HTR-8/SVneo (cell line): ENCODE results near the gene PRDM16.

ENCODE experiments used
- DNase-seq: peaks from one replicate; pipeline ENCODE4 v3.0.0; 2011; ENCODE audit warnings: low spot score, mixed read lengths; ENCODE audit not compliant: insufficient read length
- FAIRE-seq: peaks from 2 replicates; lab custom pipeline; 2011; peaks lifted over from hg19 to GRCh38; lab: Jason Lieb, UNC

PRDM16 gene

DNA sequence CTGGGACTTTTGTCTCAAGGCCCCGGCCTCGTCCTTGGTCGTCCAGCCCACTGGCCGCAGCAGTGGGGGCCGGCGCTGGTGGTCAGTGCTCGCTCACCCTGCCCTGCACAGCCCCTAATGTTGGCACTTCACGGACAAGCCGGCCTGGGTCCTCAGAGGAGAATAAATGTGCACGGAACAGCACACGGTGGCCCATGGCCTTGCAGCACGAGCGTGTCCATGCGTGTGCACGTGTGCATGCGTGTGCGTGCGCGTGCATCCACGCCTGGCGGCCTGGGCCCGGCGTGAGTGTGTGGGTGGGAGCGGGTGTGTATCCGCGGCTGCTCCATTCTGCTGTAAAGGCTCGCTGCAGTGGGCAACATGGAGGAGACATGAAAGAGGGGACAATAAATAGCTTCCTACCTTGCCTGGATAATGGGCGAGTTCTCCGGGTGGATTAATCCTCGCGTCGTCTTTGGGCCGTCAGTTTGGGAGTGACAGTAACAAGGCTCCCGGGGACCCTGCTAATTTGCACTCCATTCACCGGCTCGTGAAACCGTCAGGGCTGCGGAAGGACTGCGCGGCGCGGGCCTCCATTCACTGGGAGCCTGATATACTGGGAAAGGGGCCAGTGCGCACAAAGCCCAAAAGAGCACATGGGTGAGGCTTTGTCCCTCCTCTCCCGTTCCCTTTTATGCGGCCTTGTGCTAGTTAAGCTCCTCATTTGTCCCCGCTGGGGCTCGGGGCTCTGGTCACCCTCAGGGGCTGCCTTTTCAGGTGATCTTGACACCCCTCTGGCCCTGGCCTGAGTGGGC lies 142.8 kb downstream of the PRDM16 start:
- no peak for DNase-seq
- no peak for FAIRE-seq

DNA sequence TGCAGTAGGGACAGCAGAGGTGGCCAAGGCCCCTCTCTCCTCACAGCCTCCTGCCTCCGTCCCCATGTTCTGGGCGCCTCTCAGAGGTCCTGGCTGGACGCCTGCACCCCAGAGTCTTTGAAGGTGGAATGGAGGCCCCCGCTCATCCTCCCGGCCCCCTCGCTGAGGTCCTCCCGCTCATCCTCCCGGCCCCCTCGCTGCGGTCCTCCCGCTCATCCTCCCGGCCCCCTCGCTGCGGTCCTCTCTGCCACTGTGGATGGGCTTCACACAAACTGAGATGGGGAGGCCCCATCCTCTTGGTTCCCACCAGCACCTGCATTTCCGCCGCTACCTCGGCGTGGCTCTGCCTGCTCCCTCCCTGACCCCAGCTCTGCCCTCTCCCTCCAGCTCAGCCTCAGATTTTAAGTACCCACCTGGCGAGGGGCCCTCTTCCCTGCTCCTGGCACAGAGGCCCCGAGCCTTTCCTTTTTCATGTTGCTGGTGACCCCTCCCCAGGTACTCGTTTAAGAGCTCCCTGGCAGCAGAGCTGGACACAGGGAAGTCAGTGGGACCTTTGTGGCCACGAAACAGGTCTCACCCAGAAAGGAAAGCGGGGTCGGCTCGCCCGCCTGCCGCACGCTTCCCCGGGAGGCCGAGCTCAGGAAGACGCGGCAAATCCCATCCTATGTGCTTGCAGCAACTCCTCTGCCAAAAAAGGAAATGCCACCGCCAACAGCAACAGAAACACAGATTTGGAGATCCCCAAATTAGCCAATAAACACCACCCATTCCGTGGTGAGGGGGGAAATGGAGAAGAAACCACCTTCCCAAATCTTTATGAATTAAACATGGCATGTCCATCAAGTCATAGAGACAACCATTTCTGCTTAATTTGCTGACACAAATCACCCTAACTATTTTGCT lies 143.7 kb downstream of the PRDM16 start:
- DNase-seq (no peak), FAIRE-seq (no peak)

DNA sequence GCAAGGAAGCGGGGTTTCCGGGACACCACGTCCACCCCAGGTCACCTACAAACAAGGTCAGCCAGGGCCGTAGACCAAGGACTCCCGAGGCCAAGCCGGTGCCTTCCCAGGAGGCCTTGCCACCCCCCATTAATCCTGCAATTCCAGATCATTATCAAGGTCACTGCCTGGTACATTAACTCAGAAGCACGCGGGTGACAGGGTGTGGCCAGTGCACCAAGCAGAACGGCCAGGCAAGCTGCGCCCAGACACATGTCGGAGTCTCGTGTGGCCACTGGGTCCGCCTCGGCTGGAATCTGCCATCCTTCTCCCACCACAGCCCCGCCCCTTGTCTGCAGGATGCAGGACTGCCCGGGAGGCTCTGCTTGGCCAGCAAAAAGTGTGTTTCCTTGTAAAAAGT lies 144.7 kb downstream of the PRDM16 start:
- DNase-seq (no peak), FAIRE-seq (no peak)

DNA sequence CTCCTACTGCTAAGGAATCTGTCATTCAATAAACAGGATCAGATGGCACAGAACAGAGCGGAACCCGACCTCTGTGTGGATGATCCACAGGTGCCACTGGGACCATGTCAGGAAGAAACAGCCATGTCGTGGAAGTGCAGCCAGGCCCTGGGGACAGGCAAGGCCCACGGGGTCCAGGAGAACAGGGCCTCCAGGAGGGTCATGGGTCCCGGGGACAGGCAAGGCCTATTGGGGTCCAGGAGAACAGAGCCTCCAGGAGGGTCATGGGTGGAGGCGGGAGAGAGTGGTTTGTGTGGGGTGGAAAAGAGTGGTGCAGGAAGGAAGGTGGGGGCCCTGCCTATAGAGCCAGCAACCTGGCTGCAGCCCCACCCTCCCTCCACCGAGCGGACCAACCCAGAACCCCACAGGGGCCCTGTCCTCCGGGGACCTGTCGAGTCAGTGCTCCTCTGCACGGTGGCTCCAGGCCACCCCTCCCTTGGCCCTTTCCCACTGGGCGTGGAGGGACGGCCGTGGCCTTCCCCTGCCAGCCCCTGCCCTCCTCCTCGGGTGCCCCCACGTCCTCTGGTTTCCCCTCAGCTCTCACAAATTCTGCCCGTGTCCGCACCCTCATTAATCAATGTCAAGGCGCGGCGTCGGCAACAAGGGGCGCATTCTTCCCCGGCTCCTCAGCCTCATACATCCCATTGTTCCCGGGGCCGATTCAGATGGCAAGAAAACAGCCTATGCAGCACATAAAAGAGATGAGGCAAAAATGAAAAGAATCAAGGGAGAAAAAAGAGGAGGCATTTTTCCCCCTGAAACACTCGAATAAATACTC lies 146.4 kb downstream of the PRDM16 start:
- DNase-seq (no peak), FAIRE-seq (no peak)

DNA sequence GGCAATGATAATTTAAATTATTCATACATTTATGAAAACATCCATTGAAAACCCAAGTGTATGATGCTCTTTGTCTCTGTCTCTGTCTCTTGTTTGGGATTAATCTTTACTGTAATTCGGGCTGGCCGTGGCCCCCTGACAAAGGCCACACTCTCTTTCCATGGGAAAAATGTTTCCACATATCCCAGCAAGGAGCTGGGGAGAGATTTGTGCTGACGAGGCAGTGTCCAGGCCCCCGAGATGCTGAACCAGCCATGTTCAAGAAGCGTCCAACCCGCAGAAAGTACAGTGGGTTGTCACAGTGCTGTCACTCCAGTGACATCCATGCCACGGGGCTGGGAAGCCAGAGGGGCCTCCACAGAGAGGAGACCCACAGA lies 147.0 kb downstream of the PRDM16 start:
- FAIRE-seq (no peak), DNase-seq (no peak)

DNA sequence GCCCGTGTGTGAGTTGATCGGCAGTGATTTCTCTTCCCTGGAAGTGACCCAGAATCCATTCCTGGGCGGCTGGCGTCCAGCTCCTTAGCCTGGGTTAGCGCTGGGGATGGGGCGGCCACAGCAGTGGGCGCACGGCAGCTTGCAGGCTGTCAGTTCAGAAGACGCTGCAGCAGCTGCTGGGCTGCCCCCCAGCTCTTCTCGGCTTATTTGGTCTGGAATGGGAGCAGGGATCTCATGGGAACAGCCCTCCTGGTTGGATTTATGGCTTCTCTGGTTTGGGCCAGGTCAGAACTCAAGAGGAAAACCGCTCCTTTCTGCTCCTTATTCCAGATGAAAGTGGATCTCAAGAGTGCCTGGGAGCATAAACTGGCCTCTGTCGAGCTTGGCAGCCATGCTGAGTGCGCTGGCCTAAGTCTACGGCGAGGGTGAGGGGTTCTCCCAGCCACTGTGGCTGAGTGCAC lies 148.2 kb downstream of the PRDM16 start:
- FAIRE-seq: no peak
- no peak for DNase-seq

DNA sequence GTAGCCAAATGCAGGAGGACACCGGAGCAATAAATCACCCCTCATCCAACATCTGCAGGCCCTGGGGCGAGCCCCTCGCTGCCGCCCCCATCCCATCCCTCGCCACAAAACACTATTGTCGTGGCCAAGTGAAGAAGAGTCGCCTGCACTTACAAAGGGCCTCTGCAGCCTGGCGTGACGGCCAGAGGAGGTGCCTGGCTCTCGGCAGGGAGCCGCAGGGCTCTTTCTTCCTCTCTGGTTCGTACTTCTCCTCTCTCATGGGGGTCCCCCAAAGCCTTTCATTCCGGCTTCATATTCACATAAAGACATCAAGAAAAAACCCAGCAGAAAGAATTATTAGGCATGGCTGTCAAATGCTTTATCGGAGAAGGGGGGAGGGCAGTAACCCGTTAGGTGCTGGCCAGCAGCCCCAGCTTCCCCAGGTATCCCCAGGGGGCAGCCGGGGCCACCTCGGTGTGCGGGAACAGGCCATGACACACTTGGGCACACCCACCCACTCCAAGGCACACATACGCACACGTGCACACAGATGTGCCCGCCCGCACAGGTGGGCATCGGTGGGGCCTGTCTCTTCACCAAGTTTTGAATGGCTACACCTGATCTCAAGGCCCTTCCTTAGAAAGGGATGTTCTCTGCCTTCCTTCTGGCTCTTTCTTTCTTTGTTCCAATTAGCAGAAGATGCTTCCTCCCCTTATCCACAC lies 149.1 kb downstream of the PRDM16 start:
- no peak for DNase-seq
- no peak for FAIRE-seq

DNA sequence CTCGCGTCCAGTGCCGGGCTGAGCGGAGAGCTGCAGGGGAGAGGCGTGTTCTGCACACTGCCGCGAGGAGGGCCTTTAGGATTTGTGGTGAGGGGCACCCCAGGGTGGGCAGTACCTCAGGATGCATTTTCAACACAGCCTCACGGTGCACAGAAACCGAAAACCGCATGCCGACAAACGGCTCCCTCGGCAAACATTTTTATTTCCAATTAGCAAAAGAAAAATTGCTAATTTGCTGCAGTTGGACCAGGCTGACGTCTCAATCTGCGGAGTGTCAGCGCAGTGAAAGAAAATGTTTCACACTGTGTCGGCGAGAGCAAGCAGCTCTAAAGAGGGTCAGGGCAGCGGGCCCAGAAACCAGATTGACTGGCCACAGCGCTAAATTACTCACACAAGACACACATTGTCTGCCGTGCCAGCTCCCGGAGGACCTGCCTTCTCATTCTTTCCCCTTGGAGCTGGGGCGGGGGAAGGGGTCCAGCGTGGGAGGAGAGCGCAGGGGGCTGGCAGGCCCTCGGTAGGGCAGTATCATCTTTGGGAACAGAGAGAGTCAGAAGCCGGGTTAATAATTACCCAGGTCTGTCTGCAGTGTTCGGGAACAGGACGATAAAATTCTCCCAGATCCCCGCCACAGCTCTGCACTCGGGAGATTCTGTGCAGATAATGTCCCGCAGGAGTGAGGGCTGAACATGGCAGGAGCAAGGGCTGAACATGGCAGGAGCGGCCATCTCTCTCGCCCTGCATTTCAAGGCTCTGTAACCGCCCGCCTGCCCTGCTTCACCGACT lies 150.2 kb downstream of the PRDM16 start:
- FAIRE-seq (no peak), DNase-seq (no peak)

DNA sequence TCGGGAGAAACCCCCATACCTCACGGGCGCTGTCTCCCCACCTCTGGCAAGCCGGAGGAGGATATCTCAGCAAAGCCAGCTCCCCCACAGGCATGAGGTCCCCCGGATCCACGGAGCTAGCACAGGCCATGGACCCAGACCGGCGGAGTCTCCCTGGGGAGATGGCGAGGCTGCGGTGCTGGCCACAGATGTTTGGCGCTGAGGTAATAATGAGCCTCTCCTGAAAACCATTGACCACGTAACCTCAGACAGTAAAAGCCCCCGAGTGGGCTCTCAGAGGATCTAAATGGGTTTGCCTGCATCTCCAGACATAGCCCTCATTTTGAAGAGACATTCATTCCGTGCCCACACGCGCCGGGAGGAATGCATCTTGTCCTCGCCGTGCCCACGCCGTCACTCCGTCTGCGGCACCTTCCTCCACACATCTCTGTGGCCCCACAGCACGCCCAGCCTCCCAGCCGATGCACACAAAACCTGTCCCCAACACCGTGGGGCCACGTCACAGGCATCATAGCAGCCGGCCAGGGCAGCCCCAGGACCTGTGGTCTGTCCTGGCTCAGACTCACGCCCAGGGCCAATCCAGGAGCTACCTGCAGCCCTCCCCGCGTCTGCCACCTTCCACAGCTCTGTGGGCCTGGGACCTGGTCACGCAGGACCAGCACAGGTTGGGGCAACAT lies 150.9 kb downstream of the PRDM16 start:
- FAIRE-seq: no peak
- DNase-seq: no peak

DNA sequence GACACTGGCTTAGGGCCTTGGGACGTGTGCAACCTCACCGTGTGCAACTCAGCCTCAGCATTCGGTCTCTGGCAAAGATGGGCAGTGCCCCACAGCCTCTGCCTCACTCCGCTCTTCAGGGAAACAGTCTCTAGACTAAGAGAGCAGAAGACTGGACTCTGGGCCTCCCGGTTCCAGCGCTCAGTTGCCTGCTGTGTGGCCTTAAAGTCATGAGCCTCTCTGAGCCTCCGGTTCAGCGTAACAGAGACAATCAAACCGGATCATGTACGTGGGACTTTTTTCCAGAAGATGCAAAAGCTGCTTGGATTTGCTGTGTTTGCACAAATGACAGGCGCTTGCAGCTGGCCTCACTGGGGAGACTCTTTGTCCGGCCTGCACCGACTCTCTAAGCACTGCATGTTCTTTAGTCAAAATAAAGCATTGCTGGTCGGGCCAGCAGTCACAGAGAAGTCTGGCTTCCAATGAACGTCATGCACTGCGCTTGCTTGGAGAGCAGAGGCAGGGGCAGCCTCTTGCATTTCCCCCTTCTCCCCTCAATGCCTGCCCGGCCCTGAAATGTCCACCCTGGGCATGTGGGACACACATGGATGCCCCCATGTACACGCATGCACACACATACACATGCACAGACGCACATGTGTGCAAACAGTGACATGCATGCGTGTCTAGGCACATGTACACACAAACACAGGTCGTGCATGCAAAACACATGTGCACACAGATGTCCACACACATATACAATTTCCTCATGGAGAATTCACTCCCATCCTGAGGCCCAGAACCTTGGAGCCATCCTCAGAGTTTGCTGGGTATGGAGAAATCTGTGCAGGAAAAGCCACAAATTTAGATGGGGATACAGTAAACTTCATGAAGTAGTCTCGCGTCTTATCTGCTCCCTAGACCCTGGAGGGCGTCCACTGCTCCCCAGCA lies 152.4 kb downstream of the PRDM16 start:
- DNase-seq: no peak
- FAIRE-seq: no peak

DNA sequence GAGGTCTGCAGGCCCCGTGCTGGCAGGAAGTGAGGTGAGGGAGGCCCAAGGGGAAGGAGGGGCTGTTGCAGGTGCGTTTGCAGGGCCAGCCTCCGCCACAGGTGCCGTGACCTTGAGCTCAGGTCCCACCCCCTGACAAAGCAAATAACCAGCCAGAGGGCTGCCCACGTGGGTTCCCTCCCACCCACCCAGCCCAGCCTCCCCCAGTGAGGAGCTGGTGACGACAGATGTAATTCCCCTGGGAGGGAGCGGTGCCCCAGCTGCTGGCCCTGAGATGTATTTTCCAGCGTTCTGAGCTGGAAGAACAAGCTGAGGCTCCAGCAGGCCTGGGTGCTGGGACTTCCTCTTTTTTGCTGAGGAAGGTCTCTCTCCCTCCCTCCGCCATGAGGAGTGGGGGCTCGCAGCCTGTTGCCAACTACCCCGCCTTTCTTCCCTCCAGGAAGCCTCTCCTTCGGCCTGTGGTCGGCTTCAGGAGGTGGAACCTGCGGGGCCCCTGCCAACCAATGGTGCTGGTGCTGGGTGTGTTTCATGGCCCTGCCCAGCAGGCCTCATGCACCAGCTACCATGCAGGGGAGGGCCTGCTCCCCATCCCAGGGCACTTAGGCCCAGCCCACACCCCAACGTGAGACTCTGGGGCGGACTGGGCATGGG lies 153.2 kb downstream of the PRDM16 start:
- FAIRE-seq (no peak), DNase-seq (no peak)

DNA sequence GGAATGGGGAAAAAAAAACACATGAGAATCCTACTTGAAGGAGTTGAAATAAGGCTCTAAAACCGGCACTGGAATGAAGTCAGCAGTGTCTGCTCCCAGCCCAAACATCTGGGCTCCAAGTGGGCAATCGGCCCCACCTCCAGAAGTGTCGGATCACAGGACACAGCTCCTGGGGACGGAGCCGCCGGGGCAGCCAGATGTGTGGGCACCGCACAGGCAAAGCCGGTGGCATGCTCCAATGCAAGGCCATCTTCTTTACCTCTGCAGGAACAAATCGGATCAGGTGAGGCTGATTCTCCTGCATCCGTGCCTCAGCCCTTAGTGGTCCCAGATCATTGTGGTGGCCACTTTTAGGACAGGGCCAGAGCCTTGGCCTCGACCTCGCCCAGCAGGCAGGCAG lies 156.7 kb downstream of the PRDM16 start:
- no peak for FAIRE-seq
- DNase-seq: no peak

DNA sequence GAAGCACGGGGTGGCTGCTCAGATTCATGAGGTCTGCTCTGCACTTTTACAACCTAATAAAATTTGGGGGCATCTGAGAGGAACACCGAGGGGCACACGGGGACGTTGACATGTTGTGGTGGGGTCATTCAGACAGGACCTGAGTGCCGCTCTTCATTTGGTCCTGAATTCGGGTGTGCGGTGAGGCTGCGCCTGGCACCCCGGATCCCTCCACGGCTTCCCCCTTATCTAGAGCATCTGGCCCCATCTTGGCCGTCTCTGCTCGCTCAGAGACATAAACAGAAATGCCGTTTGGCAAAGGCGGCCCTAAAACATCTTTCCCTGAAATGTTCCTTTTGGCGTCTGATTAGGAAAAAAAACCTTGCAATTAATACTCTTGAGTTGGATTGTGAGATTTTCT lies 157.2 kb downstream of the PRDM16 start:
- DNase-seq (no peak), FAIRE-seq (no peak)

DNA sequence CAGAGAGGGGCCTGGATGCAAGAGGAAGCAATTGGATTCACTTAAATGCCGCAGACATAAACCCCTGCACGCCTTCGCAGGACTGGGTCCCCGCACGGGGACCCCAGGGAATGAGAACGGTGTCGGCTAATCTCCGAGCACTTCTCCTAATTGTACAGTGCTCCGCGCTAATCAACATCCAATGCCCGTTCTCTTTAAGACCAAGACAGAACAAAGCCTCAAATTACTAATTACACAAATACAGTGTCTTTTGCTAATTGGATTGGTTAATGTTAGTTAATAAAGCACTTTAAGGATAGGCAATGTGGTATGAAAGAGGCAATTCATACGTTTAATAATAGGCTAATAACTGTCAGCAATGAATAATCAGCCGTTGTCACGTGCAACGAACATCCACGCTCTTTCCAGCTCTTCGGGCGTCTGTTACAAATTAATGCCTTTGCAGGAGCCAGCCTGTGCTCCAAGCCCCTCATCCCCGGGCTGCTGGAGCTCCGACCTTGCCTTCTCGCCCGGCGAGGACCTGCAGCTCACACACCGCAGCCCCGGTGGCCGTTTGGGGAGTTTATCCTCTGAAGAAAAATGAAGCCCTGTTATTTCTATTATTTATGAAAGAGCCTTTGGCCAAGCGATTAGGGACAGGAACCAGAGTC lies 157.8 kb downstream of the PRDM16 start:
- FAIRE-seq: no peak
- no peak for DNase-seq

DNA sequence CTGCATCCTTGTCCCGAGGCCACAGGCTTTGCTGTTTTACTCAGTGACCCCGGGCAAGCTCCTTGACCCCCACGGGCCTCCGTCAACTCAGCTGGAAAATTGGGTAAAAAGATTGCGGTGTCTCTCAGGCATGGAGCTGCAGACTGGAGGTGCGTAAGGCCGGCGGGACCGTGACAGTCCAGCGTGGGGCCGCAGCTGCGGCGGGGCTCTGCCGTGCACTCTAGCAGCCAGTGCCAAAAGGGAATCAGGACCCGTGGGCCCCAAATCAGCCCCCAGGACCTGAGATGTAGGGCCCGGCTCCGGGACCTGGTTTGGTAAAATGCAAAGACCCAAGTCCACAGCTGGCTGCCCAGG lies 158.3 kb downstream of the PRDM16 start:
- FAIRE-seq (no peak), DNase-seq (no peak)

DNA sequence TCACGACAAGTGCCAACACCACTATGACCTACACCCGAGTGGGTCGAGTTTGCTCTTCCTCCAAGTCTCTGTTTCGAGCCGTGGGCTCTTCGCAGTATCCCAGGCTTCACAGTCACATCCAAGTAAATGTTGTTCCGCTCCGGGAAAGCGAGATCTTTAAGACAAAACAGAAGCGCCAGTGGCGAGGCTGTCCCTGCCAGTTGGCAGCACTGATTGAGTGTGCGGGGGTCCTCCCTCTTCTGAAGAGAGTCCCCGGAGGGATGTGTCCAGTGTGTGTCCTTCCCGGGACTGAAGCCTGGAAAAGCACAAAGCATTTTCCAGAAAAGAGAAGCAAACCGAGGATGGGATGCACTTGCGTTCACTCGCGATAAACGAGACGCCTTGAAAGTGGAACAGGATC lies 158.9 kb downstream of the PRDM16 start:
- DNase-seq (no peak), FAIRE-seq (no peak)
